Breast epithelium (tissue), 3 donors: ENCODE measurements around the gene SLC23A2.

ENCODE experiments used
- POLR2AphosphoS5 ChIP-seq, 3 donors: sonication (generic); formaldehyde crosslinking; IDR thresholded peaks; one replicate each; pipeline ENCODE4 v1.6.1; 2017; ENCODE audit warnings: antibody characterized with exemption in 3 of 3
- TF ChIP-seq, protein P1 (sequence below), 3 donors: fragments of 450-650 bp; IDR thresholded peaks; one replicate each; pipeline ENCODE4 v1.5.1; 2016 to 2017; ENCODE audit warnings: antibody characterized with exemption in 3 of 3, mild to moderate bottlenecking in 3 of 3, moderate library complexity in 3 of 3

DNA sequence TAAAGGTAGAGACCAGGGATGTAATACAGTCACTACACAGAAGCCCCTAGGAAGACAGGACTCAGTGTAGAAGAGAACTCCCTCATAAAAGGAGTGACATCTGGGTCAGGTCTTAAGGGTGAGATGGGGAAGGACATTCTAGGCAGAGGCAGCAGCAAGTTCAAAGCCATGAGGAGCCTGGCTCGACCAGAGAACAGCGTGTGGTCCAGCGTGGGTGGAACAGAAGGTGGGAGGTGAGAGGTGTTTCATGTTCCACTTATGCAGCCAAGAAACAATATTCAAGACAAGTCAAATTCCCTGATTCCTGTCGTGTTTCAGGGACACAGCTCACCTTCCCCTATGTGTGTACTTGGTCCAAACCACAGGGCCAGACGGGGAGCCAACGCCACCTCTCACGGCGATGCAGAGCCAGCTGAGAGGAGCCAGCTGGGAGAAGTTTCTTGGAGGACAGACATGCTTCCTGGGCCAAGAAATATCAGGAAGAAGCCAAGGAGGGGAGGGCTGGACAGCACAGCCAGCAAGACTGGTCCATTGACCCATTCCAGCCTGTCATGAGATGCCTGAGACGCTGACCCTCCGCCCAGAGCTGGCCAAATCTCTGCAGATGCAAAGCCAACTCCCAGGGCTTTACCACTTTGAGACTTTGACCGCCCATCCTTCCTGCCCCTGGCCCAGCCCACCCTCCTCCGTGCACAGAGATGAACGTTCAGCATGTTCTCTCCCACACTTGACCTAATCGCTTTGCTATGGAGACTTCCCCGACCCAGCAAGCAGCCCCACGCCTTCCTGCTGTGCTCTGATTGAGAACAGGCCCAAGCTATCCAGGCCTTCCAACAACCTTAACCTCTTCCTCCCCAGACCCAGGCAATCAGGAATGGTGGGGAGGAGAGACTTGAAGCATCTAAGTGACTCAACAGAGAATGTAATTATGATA, 165.8 kb downstream of the SLC23A2 start:
- TF ChIP-seq, protein P1, sequence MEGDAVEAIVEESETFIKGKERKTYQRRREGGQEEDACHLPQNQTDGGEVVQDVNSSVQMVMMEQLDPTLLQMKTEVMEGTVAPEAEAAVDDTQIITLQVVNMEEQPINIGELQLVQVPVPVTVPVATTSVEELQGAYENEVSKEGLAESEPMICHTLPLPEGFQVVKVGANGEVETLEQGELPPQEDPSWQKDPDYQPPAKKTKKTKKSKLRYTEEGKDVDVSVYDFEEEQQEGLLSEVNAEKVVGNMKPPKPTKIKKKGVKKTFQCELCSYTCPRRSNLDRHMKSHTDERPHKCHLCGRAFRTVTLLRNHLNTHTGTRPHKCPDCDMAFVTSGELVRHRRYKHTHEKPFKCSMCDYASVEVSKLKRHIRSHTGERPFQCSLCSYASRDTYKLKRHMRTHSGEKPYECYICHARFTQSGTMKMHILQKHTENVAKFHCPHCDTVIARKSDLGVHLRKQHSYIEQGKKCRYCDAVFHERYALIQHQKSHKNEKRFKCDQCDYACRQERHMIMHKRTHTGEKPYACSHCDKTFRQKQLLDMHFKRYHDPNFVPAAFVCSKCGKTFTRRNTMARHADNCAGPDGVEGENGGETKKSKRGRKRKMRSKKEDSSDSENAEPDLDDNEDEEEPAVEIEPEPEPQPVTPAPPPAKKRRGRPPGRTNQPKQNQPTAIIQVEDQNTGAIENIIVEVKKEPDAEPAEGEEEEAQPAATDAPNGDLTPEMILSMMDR (IDR thresholded peaks at IDR 0.05) = no peak
- no peak for TF ChIP-seq POLR2AphosphoS5 (IDR thresholded peaks at IDR 0.05)
